ENCODE data around the gene ZSCAN31. TPM values are rescaled to one million over a fixed set of nuclear protein-coding genes. Genes with fewer than 3 reads are reported as not detected.

The ZSCAN31 gene
- total RNA-seq, 1 donor from 2014 or later = 1.1 TPM

GRCh38 chr6:28351493-28351925, 15.6 kb upstream of the ZSCAN31 start:
- peaks cover 13% of the 10 kb centered on the region for H3K4me1 Mint-ChIP-seq (ENCODE audit: low read depth, unreplicated experiment)
- no peak overlapping the region for H3K27ac ChIP-seq (ENCODE audit: low read depth, low read length)
- H3K4me1 ChIP-seq (ENCODE audit: insufficient read depth, low read length) = peaks cover 9% of the 10 kb centered on the region
- DNase-seq (ENCODE audit: low read depth) = no peak
- H3K27me3 Mint-ChIP-seq (ENCODE audit: low read depth, unreplicated experiment) = peaks cover 4% of the 10 kb centered on the region
- H3K4me2 ChIP-seq (ENCODE audit: low read length) = peak overlapping the region; percentile 88
- no peak overlapping the region for H3K27ac Mint-ChIP-seq (ENCODE audit: unreplicated experiment)
- H3K4me3 Mint-ChIP-seq (ENCODE audit: unreplicated experiment) = peak overlapping the region; percentile 99
- TF ChIP-seq, protein P1, sequence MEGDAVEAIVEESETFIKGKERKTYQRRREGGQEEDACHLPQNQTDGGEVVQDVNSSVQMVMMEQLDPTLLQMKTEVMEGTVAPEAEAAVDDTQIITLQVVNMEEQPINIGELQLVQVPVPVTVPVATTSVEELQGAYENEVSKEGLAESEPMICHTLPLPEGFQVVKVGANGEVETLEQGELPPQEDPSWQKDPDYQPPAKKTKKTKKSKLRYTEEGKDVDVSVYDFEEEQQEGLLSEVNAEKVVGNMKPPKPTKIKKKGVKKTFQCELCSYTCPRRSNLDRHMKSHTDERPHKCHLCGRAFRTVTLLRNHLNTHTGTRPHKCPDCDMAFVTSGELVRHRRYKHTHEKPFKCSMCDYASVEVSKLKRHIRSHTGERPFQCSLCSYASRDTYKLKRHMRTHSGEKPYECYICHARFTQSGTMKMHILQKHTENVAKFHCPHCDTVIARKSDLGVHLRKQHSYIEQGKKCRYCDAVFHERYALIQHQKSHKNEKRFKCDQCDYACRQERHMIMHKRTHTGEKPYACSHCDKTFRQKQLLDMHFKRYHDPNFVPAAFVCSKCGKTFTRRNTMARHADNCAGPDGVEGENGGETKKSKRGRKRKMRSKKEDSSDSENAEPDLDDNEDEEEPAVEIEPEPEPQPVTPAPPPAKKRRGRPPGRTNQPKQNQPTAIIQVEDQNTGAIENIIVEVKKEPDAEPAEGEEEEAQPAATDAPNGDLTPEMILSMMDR (IDR thresholded peaks at IDR 0.05; ENCODE audit: insufficient read depth, low read depth, low read length) = no peak
- TF ChIP-seq EZH2 (IDR thresholded peaks at IDR 0.05; ENCODE audit: insufficient read depth, low read length) = no peak
- no peaks in the 10 kb centered on the region for H3K9me3 Mint-ChIP-seq (ENCODE audit: unreplicated experiment)
- no peak overlapping the region for H3K9ac ChIP-seq (ENCODE audit: low read length)
- H3K9me3 ChIP-seq (ENCODE audit: insufficient read depth, low read depth, low read length) = no peaks in the 10 kb centered on the region
- peaks cover 3% of the 10 kb centered on the region for H3K27me3 ChIP-seq (ENCODE audit: insufficient read depth, low read length)
- no peak overlapping the region for H2AFZ ChIP-seq (ENCODE audit: low read depth, low read length)
- H3K79me2 ChIP-seq (ENCODE audit: insufficient read depth, low read length) = peaks cover 49% of the 10 kb centered on the region
- H4K20me1 ChIP-seq (ENCODE audit: insufficient read depth, low read length) = no peaks in the 10 kb centered on the region
- no peaks in the 10 kb centered on the region for H3K36me3 Mint-ChIP-seq (ENCODE audit: low read depth, unreplicated experiment)
- no peaks in the 10 kb centered on the region for H3K36me3 ChIP-seq (ENCODE audit: insufficient read depth, low read length)
- no peak overlapping the region for H3K4me3 ChIP-seq (ENCODE audit: insufficient read depth, low read depth, low read length)
- FAIRE-seq = no peak

- no peak overlapping the region for H3K9ac ChIP-seq (ENCODE audit: low read length)
- FAIRE-seq = no peak
- no peak overlapping the region for H3K27ac Mint-ChIP-seq (ENCODE audit: unreplicated experiment)
Observed at GRCh38 chr6:28351087-28351486, 15.1 kb upstream of the ZSCAN31 start.

More at GRCh38 chr6:28351087-28351486, 15.1 kb upstream of the ZSCAN31 start:
- Histone ChIP-seq H3K4me1 (ENCODE audit: insufficient read depth, low read length) (peaks cover 5% of the 10 kb centered on the region), H3K27ac (ENCODE audit: low read depth, low read length) (no peak overlapping the region), H3K79me2 (ENCODE audit: insufficient read depth, low read length) (peaks cover 49% of the 10 kb centered on the region), H4K20me1 (ENCODE audit: insufficient read depth, low read length) (no peaks in the 10 kb centered on the region), H3K4me3 (ENCODE audit: insufficient read depth, low read depth, low read length) (peak overlapping the region; percentile 88), H3K36me3 (ENCODE audit: insufficient read depth, low read length) (no peaks in the 10 kb centered on the region), H3K4me2 (ENCODE audit: low read length) (peak overlapping the region; percentile 88), H3K9me3 (ENCODE audit: insufficient read depth, low read depth, low read length) (no peaks in the 10 kb centered on the region), H2AFZ (ENCODE audit: low read depth, low read length) (no peak overlapping the region), H3K27me3 (ENCODE audit: insufficient read depth, low read length) (peaks cover 3% of the 10 kb centered on the region)
- TF ChIP-seq, protein P1 (IDR thresholded peaks at IDR 0.05; ENCODE audit: insufficient read depth, low read depth, low read length) = no peak
- TF ChIP-seq EZH2 (IDR thresholded peaks at IDR 0.05; ENCODE audit: insufficient read depth, low read length) = no peak
- H3K36me3 Mint-ChIP-seq (ENCODE audit: low read depth, unreplicated experiment) = no peaks in the 10 kb centered on the region
- peaks cover 7% of the 10 kb centered on the region for H3K27me3 Mint-ChIP-seq (ENCODE audit: low read depth, unreplicated experiment)
- peak overlapping the region; percentile 99 for H3K4me3 Mint-ChIP-seq (ENCODE audit: unreplicated experiment)
- no peak for DNase-seq (ENCODE audit: low read depth)
- peaks cover 12% of the 10 kb centered on the region for H3K4me1 Mint-ChIP-seq (ENCODE audit: low read depth, unreplicated experiment)
- no peaks in the 10 kb centered on the region for H3K9me3 Mint-ChIP-seq (ENCODE audit: unreplicated experiment)

All from astrocyte (in vitro differentiated cells and primary cell).